KOPT-K1 (cell line): ENCODE data around the gene POLA1.
"Not testable (repeated sequence)": the region's sequence is repeated elsewhere in the genome, so short reads cannot be mapped to it uniquely, and the experiment has no call there.

ENCODE experiments used
- H3K27ac ChIP-seq: fragments of 200-600 bp; sonication (generic); 2 replicates; pipeline ENCODE4 v1.5.1; 2016; ENCODE audit warnings: antibody characterized with exemption, mild to moderate bottlenecking, low read depth, low read length; ENCODE audit not compliant: poor library complexity, severe bottlenecking
- H3K36me3 ChIP-seq: fragments of 200-600 bp; sonication (generic); 2 replicates; pipeline ENCODE4 v1.5.1; 2017; ENCODE audit warnings: antibody characterized with exemption, mild to moderate bottlenecking, low read length, moderate library complexity; ENCODE audit not compliant: insufficient read depth
- H3K9me3 ChIP-seq: fragments of 200-600 bp; sonication (generic); 2 replicates; pipeline ENCODE4 v1.5.1; 2017; ENCODE audit warnings: antibody characterized with exemption, low read length, mild to moderate bottlenecking; ENCODE audit not compliant: insufficient read depth, poor library complexity, severe bottlenecking

The POLA1 gene

GRCh38 chrX:24863779-24864178 is 170.1 kb downstream of the POLA1 start:
- H3K36me3 ChIP-seq = peaks cover 22% of the 10 kb centered on the region
- H3K27ac ChIP-seq, H3K9me3 ChIP-seq: not testable (repeated sequence)

DNA sequence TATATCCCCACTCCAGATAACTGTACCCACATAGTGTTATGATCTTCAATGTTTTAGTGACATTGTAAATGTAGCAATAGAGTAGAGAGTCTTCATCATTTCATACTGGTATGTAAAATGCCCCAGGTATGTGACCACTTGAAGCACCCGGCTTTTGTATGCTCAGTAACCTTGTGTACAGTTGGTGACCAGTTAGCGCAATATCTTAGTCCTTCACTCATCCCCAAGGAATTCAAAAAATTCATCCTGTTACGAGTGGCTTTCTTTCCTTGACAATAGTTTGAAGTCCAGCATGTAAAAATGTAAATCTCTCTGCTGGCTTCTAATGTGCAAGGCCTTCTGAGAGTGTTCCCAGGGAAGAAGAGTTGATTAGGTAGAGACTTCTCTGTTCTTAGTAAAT is 176.4 kb downstream of the POLA1 start:
- Histone ChIP-seq H3K9me3 (no peaks in the 10 kb centered on the region), H3K27ac (no peak overlapping the region), H3K36me3 (peaks cover 27% of the 10 kb centered on the region)

GRCh38 chrX:24874604-24875247 is 181.0 kb downstream of the POLA1 start:
- Histone ChIP-seq H3K27ac (no peak overlapping the region), H3K9me3 (no peaks in the 10 kb centered on the region), H3K36me3 (peaks cover 48% of the 10 kb centered on the region)

- Histone ChIP-seq H3K36me3 (peaks cover 49% of the 10 kb centered on the region), H3K27ac (no peak overlapping the region), H3K9me3 (no peaks in the 10 kb centered on the region)
Observed at GRCh38 chrX:24876530-24877287, 183.0 kb downstream of the POLA1 start.

GRCh38 chrX:24877288-24877664 is 183.6 kb downstream of the POLA1 start:
- H3K36me3 ChIP-seq = peaks cover 50% of the 10 kb centered on the region
- no peaks in the 10 kb centered on the region for H3K9me3 ChIP-seq
- no peak overlapping the region for H3K27ac ChIP-seq

DNA sequence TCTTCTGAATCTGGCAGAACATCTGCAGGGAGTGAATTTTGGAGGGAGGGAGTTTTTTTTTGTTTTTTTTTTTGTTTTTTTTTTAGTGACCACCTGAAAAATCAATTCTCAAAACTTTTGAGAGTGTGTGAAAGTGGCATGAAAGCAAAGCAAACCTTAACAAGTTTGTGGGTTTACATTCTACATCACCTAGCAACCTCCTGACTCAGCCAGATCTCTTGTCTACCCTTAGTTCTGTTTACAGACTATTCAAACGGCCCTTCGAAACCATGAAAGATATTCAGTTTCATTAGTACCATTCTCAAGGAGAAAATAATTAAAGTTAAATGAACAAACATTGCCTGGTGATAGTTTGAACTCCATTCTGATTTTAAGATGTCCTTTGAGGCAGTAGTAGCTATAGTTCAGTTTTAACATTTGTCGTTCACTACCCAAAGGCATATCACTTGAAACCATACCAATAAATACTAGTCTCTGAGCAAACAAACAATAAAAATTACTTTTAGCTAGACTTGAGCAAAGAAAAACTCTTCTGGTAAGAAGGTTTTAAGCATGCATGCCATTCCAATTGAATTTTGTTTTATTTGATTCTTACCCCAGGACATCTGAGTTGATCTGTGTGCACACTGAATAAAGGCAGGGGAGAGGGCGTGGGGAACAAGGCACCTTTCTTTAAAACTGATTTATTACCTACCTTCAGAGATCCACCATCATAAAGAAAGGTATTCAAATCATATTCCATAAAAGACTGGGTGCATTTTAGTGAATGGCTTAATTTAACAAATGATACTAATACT is 184.3 kb downstream of the POLA1 start:
- no peak overlapping the region for H3K27ac ChIP-seq
- H3K36me3 ChIP-seq = peaks cover 48% of the 10 kb centered on the region
- no peaks in the 10 kb centered on the region for H3K9me3 ChIP-seq

DNA sequence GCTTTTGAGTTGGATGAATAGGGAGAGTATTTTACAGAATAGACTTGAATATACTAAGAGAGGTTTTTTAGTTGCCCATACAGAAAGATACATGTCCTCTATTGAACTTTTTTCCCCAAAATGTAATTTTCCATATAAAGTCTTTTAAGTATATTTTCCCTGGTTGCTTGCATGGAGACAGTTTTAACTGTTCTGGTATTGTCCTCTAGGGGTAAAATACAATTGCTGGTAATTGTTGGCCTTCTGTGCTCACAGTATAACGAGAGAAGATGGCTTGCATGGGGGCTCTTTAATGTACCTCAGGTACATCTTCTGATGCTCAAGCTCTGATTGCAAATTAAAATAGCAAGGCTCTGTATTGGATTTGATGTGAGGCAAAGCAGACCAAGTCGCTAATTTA is 186.0 kb downstream of the POLA1 start:
- Histone ChIP-seq H3K36me3 (peaks cover 46% of the 10 kb centered on the region), H3K9me3 (no peaks in the 10 kb centered on the region), H3K27ac (no peak overlapping the region)

DNA sequence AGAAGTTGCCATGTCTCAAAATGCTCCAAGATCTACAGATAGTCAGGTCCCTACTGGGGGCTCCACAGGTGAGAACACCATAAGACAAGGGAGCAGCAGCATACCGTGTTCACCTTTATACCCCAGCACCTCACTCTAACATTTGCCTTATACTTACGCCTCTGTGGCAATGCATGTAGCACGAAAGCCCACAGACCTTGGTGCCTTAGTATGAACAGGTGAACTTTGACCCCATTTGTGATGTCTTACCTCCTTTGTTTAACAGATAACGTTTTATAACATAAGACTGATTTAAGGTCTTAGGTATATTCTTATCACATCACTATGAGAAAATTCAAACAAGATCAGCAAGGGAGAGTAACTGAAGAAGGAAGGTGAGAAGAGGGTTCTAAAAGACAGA is 193.2 kb downstream of the POLA1 start:
- H3K27ac ChIP-seq = no peak overlapping the region
- no peaks in the 10 kb centered on the region for H3K9me3 ChIP-seq
- H3K36me3 ChIP-seq = peaks cover 57% of the 10 kb centered on the region

DNA sequence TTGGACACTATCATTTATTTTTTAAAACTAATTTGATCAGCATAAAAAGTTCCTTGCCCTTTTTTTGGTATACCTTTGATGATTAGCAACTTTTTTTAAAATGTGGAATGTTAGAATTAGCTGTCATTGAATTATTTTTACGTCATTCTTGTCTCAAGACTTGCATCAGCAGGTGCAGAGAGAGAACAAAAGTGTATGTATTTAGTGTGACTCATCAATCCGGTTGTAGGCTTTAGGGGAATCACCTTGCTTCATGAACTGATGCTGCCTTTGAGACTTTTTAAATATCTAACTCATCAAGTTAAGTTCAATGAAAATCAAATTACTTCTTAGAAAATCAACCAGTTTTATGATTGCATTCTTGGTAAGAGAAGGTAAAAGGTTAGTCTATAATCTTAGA is 197.0 kb downstream of the POLA1 start:
- Histone ChIP-seq H3K9me3 (no peaks in the 10 kb centered on the region), H3K27ac (no peak overlapping the region), H3K36me3 (peaks cover 94% of the 10 kb centered on the region)

GRCh38 chrX:24899391-24899790 is 205.7 kb downstream of the POLA1 start:
- Histone ChIP-seq H3K36me3 (peaks cover 64% of the 10 kb centered on the region), H3K27ac (no peak overlapping the region), H3K9me3 (no peaks in the 10 kb centered on the region)

DNA sequence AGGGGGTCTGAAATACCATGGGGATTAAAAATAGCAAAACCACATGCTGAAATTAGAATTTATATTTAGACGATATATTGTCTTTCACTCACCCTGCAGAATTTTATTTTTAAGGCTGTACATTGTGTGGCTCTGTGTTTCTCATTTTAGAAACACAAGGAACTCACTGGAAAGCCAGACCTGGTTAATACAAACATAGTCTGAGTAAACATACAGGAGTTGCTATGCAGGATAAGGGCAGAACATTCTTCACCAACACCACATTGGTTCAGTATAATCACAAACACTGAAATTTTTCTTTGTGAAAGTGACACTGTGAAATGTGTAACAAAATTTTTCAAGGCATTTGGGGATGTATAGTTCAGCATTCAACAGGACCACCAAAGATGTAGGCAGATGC is 206.5 kb downstream of the POLA1 start:
- H3K9me3 ChIP-seq = no peaks in the 10 kb centered on the region
- no peak overlapping the region for H3K27ac ChIP-seq
- H3K36me3 ChIP-seq = peaks cover 59% of the 10 kb centered on the region

GRCh38 chrX:24902806-24903205 is 209.1 kb downstream of the POLA1 start:
- Histone ChIP-seq H3K9me3 (no peaks in the 10 kb centered on the region), H3K36me3 (peaks cover 41% of the 10 kb centered on the region), H3K27ac (no peak overlapping the region)

GRCh38 chrX:24918715-24919114 is 225.0 kb downstream of the POLA1 start:
- H3K9me3 ChIP-seq = no peaks in the 10 kb centered on the region
- peaks cover 26% of the 10 kb centered on the region for H3K36me3 ChIP-seq

DNA sequence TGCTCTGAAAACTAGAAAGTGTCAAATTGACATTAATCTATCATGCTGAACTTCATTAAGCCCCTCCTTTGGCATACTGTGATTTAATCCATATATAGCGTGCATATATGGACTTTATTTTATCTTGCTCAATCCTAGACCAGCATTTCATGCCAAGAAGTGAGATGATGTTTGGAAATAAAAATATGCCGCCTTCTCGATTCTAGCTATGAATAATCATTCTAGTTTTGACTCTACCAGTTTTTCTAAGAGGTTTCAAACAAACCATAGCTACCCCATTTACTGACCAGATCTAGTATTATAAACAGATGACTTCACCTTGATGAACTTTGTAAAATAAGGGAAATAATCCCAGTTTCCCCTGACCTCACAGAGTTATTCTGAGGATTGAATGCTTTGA is 227.1 kb downstream of the POLA1 start:
- Histone ChIP-seq H3K9me3 (no peaks in the 10 kb centered on the region), H3K36me3 (peaks cover 31% of the 10 kb centered on the region), H3K27ac (no peak overlapping the region)

More at GRCh38 chrX:24918715-24919114, 225.0 kb downstream of the POLA1 start:
- H3K27ac ChIP-seq = no peak overlapping the region

DNA sequence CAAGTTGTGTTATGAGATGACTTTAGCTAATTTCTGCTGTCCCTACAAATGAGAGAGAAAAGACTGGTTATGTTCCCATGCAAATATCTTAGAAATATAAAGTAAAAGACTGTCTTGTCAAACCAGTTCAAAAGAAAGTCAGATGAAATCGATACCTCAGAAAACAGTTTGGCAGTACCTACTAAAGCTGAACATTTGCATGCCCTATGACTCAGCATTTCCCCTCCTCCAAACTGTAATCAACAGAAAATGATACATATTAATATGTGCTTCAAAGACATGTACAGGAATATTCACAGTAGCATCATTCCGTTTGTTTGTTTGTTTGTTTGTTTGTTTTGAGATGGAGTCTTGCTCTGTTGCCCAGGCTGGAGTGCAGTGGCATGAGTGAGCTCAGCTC is 231.7 kb downstream of the POLA1 start:
- Histone ChIP-seq H3K36me3 (peaks cover 51% of the 10 kb centered on the region), H3K27ac (no peak overlapping the region), H3K9me3 (no peaks in the 10 kb centered on the region)
